Stimulated activated CD8-positive, alpha-beta memory T cell treated with anti-CD3 and anti-CD28 coated beads, Interleukin-15, amount 100 ng/mL, for 48 hours (primary cell): ENCODE data around the gene NXN.
"Not testable (repeated sequence)": the region's sequence is repeated elsewhere in the genome, so short reads cannot be mapped to it uniquely, and the experiment has no call there.

Experiments used
- DNase-seq, 2 donors: peaks; one replicate each; pipeline ENCODE4 v3.0.0-alpha.2; 2020; ENCODE audit warnings: low read depth in 2 of 2

NXN gene

DNA sequence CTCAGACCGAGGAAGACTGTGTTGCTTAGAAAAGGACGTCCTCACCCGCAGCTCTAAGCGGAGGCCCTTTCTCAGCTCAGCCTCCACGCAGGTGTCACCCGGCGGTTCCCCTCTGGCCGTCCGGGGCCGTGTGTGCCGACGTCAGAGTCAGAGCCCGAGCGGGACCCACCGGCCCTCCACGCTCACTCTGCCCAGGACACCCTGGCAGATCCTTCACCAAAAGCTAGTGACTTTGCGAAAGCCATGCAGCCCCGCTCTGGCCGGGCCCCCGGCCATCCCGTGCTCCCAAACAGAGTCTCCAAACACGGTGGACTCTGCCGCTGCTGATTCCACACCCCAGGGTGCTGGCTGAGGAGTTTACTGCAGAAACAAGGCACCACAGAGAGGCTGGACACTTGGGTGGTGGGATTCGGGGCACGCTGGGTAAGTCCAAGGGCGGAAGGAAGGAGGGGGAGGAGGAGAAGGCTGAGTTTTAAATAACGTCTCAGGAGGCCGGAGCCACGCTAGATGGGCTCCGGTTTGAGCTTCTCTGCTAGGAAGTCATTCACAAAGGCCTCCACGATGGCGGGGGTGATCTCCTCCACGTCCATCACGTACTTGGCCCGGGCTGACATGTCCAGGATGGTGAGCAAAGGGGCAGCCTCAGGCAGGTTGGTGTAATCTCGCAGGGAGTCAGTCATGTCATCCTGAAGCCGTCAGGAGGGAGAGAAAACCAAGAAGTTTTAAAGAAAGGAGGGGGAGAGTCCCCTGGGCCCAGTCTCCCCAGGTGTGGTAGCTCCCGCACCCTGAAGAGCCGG, 178.9 kb downstream of the NXN start:
- no peak for DNase-seq

DNA sequence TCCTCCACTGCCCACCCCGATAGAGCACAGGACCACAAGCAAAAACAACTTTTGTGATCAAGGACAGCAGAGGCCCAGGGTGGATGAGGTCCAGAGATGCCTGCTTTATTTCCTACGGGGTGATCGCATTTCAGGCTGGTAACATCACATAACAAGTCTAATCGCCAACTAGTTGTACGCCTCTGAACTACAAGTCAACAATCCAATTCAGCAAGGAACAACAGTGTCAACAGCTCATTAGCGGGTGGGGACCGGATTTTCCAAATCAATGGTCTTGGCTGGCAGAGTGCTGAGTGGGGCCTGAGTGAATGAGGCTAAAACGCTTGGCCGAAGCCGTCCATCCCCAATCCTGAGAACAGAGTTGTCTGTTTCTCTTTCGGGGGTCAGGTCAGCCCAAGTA, 180.3 kb downstream of the NXN start:
- DNase-seq: no peak

DNA sequence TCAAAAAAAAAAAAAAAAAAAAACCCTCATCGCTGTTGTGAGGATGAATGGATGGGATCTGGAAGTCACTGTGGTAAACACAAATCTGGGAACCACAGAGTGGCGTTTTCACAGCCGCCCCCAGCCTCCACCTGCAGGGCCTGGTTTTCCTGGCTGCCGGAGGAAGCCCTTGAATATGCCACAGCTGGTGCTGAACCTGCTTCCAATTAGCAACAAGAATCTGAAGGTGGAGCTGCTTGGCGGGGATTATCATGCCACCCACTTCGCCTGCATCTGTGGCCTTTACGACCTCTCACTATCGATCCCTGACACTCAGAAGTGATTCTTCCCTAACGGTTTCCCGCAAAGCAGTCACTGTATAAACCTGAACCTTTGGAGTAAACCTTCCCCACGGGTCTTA, 181.3 kb downstream of the NXN start:
- no peak for DNase-seq

DNA sequence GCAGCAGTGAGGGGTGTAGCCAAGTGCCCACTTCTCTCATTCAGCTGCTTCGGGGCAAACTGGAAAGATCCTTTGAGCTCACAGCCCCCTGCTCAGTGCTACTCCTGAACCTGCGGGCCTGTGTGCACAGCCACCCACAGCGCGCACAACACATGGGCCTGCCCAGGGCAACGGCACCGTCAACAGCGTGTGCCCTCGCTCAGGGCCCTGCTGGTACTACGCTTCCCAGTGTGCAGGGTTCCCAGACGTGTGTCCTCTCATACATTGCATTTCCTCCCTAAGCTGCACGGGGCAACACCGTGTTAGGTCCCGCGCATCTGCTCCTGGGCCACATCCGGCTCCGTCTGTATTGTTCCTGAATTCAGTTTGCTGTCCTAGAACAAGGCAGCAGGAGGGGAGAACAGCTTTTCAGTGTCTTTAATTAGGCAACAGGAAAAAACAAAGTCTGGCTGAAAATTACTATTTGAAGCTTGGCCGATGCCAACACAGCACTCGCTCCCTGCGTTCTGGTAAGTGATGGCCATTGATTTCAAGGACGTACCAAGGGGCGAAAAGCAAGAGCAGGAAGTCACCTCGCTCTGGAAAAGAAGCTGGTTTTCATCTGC, 182.2 kb downstream of the NXN start:
- DNase-seq: no peak

DNA sequence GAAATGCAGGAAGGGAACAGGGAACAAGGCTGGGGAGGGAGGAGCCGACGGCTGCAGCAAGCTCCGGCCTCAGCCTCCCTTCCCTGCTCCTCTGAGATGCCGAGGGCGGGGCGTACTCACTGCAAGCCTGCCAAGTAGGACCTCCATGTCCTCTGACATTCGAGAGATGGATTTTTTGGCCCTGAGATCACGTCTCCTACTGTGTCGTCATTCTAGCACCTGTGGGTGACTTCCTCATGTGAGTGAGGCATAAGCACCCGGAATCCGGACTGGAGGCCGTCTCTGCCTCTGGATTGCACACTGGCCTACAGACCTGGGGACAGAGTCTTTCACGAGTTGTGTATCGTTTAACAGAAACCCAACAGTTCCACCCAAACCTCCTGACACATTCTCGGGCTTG, 183.0 kb downstream of the NXN start:
- no peak for DNase-seq

DNA sequence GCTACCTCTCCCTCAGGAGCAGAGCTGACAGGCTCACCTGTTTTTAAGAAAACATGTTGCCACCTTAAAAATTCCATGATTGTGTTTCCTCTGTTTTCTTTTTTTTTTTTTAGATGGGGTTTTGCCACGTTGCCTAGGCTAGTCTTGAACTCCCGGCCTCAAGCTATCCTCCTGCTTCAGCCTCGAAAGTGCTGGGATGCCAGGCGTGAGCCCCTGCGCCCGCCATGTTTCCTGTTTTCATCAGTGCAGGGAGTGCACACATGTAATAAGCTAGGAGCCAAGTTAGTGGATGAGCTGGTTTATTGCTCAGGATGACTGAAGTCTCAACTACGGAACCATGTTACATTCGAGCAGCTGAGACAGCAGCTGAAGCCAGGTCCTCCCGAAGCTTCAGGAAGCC, 183.9 kb downstream of the NXN start:
- no peak for DNase-seq

DNA sequence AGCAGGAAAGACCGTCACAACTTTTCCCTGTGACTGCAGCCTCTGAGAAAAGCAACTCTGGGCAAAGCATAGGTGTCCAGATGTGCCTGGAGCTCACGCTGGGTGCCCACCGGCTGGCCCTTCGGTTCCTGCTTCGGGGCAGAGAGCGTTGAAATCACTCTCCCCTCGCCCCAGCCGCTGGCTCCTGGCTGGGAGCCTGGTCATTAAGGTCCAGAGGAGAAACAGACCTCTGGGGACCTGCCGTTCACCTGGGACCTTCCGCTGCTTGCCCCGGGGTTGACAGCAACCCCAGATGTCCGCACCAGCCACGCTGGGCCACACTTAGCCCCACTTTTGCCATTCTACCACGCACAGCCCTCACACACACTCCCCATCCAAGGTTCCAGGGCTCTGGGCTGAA, 184.3 kb downstream of the NXN start:
- no peak for DNase-seq

DNA sequence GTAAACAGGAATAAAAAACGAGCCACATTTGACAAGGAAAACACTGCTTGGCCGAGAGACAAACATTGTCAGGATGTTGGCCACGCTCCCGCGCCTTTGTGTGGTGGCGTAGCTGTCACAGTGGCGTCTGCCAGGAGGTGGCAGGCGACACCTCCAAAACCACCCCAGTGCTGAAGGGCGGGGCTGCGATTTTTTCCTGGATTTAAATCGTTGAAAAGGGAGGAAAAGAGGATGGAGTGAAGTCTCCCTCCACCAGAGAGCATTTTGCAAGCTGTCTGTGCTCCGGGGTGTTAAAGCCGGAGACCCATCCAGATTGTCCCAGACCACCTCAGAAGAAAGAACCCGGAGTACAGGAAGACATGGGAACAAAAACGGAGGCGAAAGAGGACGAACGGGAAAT, 184.7 kb downstream of the NXN start:
- DNase-seq: no peak

DNA sequence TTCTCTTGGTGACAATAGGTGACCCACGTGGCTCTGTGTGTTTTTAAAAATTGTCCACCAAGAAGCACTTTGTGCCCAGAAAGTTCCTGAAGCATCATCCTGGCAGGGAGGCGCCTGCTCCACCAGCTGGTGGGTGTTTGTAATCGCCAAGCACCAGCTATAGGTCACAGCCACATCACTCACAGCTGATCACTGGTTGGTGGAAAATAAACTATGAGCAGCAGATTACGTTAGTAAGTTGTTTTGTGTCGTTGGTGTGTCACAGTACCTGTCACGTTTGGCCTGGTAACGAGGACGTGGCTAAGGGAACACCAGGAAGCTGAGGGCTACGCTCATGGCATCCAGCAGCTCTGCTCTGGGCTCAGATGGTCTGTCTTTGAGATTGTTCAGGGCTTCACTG, 187.3 kb downstream of the NXN start:
- no peak for DNase-seq

DNA sequence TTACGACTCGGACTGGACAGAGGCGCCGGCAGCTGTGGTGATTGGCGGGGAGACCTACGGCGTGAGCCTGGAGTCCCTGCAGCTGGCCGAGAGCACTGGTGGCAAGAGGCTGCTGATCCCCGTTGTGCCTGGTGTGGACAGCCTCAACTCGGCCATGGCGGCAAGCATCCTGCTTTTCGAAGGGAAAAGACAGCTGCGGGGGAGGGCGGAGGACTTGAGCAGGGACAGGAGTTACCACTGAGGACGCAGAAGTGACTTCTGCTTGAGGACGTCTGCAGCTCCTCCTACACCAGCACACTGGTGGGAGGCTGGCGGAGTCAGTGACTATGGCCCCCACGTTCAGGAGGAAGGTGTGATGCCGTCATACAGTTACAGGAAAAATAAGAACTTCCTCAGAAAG, 187.7 kb downstream of the NXN start:
- no peak for DNase-seq

DNA sequence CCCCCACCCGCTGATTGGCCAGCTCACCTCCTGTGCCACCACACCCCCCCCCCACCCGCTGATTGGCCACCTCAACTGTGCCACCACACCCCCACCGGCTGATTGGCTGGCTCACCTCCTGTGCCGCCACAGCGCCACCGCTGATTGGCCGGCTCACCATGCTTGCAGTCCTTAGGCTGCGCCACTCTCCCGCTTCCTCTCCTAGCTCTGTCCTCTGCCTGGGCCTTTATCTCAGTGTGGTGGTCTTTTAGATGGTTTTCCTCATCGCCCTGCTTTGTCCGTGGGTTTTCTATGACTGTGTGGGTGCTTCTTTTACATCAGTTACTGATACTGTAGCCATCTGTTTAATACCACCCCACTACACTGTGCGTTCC, 188.7 kb downstream of the NXN start:
- DNase-seq: not testable (repeated sequence)

DNA sequence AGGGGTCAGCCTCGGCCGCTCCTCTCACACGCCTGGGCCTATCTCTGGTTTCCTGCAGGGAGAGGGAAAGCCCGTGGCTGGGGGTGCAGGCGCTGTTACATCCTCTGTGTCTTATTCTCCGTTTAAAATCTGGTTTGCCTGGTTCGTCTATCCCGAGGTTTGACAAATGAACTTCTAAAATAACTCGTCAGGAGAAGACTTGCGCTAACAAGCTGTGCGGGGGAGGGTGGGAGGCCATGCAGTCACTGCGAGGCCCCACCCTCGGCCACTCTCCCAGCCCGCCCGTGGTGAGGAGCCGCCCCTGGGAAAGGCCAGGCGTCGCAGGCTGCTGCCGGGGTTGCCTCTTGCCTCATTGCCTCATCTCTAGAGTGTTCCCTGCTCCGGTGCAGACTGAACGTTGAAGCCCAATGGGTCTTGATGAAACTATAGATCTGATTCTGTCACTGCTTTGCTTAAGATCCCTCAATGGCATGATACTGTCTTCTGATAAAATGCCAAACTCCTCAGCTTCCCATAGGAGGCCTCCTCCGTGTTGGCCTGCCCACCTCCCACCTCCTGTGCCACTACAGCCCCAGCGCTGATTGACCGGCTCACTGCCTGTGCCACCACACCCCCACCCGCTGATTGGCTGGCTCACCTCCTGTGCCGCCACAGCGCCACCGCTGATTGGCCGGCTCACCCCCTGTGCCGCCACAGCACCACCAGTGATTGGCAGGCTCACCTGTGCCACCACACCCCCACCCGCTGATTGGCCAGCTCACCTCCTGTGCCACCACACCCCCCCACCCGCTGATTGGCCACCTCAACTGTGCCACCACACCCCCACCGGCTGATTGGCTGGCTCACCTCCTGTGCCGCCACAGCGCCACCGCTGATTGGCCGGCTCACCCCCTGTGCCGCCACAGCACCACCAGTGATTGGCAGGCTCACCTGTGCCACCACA, 189.4 kb downstream of the NXN start:
- not testable (repeated sequence) for DNase-seq

DNA sequence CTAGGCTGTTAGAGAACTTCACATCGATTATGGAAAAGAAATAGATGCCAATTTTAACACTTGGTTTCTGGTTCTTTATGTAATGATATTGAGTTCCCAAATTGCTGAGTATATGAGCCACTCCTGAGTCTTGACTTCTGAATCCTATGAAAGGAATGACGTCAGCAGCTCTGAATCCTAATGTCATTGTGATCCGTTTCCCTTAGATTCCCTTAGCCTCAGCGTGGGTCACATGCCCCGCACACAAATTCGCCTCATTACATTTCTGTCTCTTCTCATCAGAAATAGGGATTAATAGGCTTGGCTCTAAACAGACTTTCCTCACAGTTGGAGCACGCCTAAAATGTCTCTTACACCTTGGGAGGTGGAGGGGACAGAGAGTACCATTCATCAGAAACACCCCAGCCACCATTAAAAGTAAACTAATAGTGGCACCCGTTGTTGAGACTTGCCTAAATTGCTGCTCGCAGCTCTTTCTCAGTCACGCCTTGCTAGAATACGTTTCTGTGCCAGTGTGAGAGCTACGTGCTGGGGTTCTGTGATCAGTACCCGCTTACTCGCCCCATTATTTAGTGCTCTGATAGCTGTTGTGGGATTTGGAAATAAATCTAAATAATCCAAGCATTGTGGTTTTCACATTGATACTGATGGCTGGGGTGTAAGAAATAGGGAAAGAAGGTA, 190.3 kb downstream of the NXN start:
- DNase-seq: no peak

DNA sequence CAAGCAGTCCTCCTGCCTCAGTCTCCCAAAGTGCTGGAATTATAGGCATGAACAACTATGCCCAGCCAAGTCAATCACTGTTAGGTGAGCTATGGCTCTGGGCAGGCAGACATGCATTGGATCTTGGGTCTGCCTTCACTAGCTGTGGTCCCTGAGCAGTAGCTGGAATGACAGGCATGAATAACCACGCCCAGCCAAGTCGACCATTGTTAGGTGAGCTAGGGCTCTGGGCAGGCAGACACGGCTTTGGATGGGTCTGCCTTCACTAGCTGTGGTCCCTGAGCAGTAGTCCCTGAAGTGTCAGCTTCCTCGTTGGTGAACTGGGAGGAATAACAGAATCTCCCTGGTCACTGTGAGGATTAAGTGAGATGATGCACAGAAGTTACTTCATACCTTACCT, 191.0 kb downstream of the NXN start:
- no peak for DNase-seq

DNA sequence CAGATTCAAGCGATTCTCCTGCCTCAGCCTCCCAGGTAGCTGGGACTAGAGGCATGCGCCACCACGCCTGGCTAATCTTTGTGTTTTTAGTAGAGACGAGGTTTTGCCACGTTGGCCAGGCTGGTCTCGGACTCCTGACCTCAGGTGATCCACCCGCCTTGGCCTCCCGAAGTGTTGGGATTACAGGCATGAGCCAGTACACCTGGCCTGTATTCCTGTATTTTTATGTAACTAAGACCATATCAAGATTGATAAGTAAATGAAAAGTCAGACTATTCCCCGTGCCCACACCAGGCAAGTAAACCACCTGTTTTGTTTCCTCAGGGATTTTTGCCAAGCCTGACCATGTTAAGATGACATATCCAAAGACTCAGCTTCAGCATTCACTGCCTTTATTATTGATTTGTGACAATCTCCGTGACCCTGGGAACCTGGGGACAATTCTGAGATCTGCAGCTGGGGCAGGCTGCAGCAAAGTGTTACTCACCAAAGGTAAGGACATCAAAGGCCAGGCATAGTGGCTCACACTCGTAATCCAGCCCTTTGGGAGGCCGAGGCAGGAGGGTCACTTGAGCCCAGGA, 191.8 kb downstream of the NXN start:
- DNase-seq: no peak

DNA sequence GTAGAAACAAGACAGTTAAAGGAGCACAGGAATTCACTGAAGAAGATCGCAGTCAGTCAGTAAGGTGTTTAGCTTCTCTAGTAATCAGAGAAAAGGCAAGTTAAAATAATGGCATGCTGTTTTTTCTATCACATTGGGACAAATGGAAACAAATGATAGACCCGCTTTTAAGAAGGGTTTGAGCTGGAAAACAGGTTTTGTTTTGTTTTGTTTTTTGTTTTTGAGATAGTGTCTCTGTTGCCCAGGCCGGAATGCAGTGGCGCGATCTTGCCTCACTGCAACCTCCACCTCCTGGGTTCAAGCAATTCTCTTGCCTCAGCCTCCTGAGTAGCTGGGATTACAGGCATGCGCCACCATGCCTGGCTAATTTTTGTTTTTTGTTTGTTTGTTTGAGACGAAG, 193.7 kb downstream of the NXN start:
- not testable (repeated sequence) for DNase-seq

DNA sequence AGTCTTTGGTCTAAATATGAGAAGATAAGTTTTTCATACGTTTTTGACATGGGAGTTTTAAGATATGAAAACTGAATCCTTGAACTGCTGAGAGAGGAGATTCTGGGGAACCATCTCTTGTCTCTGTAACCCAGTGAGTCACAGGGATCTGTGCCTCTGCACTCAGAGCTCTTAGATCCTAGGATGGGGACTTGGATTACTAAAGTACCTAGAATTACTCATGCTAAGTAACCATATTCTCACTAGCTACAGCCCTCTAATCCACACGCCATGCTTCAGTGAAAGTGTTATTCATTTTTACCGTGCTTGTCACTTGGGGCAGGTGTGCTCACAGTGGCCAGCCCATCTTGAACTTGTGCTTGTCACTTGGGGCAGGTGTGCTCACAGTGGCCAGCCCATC, 195.4 kb downstream of the NXN start:
- no peak for DNase-seq

DNA sequence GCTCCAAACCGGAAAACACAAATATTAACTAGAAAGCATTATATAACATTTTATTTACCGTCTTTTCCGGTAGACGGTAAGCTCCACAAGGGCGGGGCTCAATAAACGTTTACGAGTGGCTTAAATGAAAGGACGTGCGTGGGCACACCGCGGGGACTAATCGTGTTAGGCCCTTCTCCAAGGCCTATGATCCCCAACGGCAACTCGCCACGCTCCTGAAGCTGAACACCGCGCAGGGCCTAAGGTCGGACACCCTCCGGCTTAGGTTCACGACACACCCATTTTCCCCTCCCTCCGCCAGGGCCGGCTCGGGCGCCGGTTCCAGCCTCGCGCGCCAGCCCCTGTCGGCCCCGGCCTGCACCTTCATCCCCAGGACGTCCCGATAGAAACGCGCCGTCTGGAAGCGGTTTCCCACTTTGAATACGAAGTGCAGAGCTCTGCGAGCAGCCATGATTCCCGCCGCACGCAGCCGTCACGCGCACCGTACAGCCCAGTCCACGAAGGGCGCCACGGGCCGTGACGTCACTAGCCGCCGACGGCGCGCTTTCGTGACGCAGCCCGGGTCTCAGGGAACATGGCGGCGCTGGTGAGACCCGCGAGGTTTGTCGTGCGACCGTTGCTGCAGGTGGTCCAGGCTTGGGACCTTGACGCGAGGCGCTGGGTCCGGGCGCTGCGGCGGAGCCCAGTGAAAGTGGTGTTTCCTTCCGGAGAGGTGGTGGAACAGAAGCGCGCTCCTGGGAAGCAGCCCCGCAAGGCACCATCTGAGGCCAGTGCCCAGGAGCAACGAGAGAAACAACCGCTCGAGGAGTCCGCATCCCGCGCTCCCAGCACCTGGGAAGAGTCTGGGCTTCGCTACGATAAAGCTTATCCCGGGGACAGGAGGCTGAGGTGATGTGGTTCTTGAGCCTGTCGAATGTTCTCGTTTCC, 197.5 kb downstream of the NXN start, which contains the start of the genes GLOD4 and MRM3:
GLOD4 (minus strand) TSS at position 476 of the 927 bp plus-strand sequence; CDS start at position 451, 25 bp downstream.
MRM3 (plus strand) TSS at position 549 of the 927 bp plus-strand sequence; CDS start at position 575, 26 bp downstream.
- peak; percentile 92 for DNase-seq

DNA sequence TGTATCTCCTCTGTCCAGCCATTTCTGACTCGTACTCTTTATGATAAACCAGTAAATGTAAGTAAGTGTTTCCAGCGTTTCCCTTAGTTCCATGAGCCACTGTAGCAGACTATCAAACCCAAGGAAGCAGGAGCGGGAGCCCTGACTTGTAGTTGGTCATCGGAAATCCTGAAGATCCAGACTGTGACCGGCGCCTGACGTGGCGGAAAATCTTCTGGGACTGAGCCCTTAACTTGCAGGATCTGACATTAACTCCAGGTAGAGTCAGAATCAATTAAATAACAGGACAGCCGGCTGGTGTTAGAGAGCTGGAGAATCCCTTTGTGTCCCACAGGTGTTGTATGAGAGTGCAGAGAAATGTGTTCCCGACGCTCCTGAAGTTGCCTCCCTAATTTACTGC, 201.5 kb downstream of the NXN start:
- no peak for DNase-seq

DNA sequence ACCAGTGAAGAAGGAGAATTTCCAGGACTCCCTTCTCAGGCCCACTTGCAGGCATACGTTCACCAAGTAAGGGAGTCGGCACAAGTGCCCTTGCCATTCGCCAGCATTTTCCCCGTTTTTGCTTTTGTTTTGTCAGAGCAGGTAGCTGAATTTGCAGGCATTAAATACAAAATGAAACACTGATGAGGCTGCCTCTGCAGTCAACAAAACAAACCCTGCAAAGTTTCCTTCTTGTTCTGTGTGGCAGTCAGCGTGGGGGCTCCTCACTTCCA, 205.3 kb downstream of the NXN start:
- no peak for DNase-seq
